ENCODE measurements around the gene MAMDC2. TPM values are rescaled to one million over a fixed set of nuclear protein-coding genes. Genes with fewer than 3 reads are reported as not detected.

Gene MAMDC2
- total and polyA plus RNA-seq, 2 of the 8 experiments (the other 6 are each of a cell fraction or from before 2014, with no cell fraction given), result 6.1 to 15.4 TPM

DNA sequence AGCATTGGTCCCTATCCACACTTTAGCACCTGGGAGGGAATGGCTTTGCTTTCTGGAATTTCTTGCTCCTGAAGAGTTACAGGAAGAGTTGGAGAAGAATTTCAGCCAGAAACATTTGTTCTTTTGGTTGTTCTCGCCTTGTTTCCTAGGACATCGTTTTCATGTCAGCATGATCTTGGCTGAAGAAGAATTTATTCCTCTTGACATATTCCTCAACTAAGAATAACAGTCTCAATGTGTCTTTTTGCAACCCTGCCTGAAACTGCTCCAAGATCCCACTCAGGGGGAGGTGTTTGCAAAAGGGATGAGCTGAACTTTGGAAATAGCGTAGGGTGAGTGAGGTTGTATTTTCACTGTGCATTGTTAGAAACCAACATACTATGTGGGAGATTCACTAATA lies 26.1 kb downstream of the MAMDC2 start (continued):
- TF ChIP-seq, protein P1, sequence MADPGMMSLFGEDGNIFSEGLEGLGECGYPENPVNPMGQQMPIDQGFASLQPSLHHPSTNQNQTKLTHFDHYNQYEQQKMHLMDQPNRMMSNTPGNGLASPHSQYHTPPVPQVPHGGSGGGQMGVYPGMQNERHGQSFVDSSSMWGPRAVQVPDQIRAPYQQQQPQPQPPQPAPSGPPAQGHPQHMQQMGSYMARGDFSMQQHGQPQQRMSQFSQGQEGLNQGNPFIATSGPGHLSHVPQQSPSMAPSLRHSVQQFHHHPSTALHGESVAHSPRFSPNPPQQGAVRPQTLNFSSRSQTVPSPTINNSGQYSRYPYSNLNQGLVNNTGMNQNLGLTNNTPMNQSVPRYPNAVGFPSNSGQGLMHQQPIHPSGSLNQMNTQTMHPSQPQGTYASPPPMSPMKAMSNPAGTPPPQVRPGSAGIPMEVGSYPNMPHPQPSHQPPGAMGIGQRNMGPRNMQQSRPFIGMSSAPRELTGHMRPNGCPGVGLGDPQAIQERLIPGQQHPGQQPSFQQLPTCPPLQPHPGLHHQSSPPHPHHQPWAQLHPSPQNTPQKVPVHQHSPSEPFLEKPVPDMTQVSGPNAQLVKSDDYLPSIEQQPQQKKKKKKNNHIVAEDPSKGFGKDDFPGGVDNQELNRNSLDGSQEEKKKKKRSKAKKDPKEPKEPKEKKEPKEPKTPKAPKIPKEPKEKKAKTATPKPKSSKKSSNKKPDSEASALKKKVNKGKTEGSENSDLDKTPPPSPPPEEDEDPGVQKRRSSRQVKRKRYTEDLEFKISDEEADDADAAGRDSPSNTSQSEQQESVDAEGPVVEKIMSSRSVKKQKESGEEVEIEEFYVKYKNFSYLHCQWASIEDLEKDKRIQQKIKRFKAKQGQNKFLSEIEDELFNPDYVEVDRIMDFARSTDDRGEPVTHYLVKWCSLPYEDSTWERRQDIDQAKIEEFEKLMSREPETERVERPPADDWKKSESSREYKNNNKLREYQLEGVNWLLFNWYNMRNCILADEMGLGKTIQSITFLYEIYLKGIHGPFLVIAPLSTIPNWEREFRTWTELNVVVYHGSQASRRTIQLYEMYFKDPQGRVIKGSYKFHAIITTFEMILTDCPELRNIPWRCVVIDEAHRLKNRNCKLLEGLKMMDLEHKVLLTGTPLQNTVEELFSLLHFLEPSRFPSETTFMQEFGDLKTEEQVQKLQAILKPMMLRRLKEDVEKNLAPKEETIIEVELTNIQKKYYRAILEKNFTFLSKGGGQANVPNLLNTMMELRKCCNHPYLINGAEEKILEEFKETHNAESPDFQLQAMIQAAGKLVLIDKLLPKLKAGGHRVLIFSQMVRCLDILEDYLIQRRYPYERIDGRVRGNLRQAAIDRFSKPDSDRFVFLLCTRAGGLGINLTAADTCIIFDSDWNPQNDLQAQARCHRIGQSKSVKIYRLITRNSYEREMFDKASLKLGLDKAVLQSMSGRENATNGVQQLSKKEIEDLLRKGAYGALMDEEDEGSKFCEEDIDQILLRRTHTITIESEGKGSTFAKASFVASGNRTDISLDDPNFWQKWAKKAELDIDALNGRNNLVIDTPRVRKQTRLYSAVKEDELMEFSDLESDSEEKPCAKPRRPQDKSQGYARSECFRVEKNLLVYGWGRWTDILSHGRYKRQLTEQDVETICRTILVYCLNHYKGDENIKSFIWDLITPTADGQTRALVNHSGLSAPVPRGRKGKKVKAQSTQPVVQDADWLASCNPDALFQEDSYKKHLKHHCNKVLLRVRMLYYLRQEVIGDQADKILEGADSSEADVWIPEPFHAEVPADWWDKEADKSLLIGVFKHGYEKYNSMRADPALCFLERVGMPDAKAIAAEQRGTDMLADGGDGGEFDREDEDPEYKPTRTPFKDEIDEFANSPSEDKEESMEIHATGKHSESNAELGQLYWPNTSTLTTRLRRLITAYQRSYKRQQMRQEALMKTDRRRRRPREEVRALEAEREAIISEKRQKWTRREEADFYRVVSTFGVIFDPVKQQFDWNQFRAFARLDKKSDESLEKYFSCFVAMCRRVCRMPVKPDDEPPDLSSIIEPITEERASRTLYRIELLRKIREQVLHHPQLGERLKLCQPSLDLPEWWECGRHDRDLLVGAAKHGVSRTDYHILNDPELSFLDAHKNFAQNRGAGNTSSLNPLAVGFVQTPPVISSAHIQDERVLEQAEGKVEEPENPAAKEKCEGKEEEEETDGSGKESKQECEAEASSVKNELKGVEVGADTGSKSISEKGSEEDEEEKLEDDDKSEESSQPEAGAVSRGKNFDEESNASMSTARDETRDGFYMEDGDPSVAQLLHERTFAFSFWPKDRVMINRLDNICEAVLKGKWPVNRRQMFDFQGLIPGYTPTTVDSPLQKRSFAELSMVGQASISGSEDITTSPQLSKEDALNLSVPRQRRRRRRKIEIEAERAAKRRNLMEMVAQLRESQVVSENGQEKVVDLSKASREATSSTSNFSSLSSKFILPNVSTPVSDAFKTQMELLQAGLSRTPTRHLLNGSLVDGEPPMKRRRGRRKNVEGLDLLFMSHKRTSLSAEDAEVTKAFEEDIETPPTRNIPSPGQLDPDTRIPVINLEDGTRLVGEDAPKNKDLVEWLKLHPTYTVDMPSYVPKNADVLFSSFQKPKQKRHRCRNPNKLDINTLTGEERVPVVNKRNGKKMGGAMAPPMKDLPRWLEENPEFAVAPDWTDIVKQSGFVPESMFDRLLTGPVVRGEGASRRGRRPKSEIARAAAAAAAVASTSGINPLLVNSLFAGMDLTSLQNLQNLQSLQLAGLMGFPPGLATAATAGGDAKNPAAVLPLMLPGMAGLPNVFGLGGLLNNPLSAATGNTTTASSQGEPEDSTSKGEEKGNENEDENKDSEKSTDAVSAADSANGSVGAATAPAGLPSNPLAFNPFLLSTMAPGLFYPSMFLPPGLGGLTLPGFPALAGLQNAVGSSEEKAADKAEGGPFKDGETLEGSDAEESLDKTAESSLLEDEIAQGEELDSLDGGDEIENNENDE (IDR thresholded peaks at IDR 0.05; ENCODE audit: insufficient replicate concordance, low read length), result no peak
- no peak for TF ChIP-seq SP1 (IDR thresholded peaks at IDR 0.05; ENCODE audit: low read depth, low read length)
- no peak for TF ChIP-seq NANOG (IDR thresholded peaks at IDR 0.05; ENCODE audit: insufficient read depth, low read depth, low read length, poor library complexity, severe bottlenecking)

Measured in H1 (cell line).